ENCODE measurements around the gene RGS7BP. TPM values are rescaled to one million over a fixed set of nuclear protein-coding genes. Genes with fewer than 3 reads are reported as not detected.
A peak's percentile ranks its signal among the peaks of the same experiment; 100 is the strongest.

Gene RGS7BP
- total RNA-seq, 1 experiment from 2014 or later: 3.1 TPM

- CTCF ChIA-PET: no interaction called here
- BruUV-seq (replicated peaks): no TSS peak
- H3K27ac ChIP-seq (ENCODE audit: low read depth, low read length, poor library complexity, severe bottlenecking): no peak overlapping the region
- H3K4me1 ChIP-seq (ENCODE audit: insufficient read depth, low read length, poor library complexity, severe bottlenecking): peaks cover 8% of the 10 kb centered on the region
- no peaks in the 10 kb centered on the region for H3K27me3 ChIP-seq (replicated peaks; ENCODE audit: insufficient read depth, low read depth, low read length, poor library complexity)
- POLR2A ChIA-PET (ENCODE audit: low non-redundant PET): no interaction called here
- no peaks in the 10 kb centered on the region for H3K9me3 ChIP-seq (ENCODE audit: low read depth, low read length, poor library complexity, severe bottlenecking)
- TF ChIP-seq CTCF (conservative IDR thresholded peaks at IDR 0.05; ENCODE audit: low read depth, low read length) (no peak), EZH2 (IDR thresholded peaks at IDR 0.05; ENCODE audit: borderline replicate concordance, low read depth, low read length, poor library complexity, severe bottlenecking) (no peak)
- no peak overlapping the region for H3K4me3 ChIP-seq (ENCODE audit: low read depth, low read length, poor library complexity, severe bottlenecking)
- intact Hi-C loops (cut with micrococcal nuclease; ENCODE audit: unreplicated experiment): no loop called here
- peak; percentile 82 for DNase-seq (ENCODE audit: low spot score)
- H3K36me3 ChIP-seq (ENCODE audit: insufficient read depth, low read length, poor library complexity, severe bottlenecking): no peaks in the 10 kb centered on the region
Observed at GRCh38 chr5:64659289-64659688, 153.5 kb downstream of the RGS7BP start.

Other genes with a start within 250 kb of the RGS7BP start
- not detected in 2 replicates for gene SHISAL2B, start 184.5 kb downstream of the RGS7BP start, total RNA-seq (2021)

Data from A673 (cell line).